Right lung (tissue), 5 donors: ENCODE data around the gene TLE3. TPM values are rescaled to one million over a fixed set of nuclear protein-coding genes. Genes with fewer than 3 reads are reported as not detected.

ENCODE experiments used
- DNase-seq, 2 donors: peaks; one replicate each; pipeline ENCODE4 v3.0.0-alpha.2; 2013
- polyA plus RNA-seq, 5 donors: library from polyadenylated mRNA; unstranded; fragments of 120-200 nt; gene quantifications; one replicate each; pipeline versions ENCODE4 v1.2.1 to v1.2.3, GENCODE V29; 2013; ENCODE audit warnings: inconsistent platforms in 1 of 5, low replicate concordance in 1 of 5; ENCODE audit not compliant: insufficient read length in 5 of 5, insufficient read depth in 1 of 5

Gene TLE3
- polyA plus RNA-seq, 5 donors, result 42.2 to 74.0 (median 49.7) TPM

- DNase-seq, result no peak
These were observed 11.1 kb downstream of the TLE3 start for GRCh38 chr15:70086636-70087035.

DNA sequence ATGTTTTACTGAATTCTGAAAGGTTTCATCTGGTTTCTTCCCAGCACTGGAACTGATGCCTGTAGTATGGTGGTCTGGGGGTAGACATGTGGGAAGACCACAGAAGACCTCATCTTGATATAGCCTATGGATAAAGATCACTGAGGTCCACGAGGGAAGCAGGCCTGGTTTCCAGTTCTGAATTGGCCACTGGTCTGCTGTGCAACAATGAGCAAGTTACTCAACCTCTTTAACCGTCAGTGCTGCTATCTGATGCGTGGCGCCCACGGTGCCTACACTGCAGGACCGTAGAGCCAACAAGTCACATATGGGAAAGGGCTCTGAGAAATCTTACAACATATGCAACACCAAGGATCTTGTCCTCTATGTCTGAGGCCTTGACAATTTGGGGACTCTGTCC is 13.3 kb downstream of the TLE3 start:
- DNase-seq, result no peak

- no peak for DNase-seq
These were observed 13.8 kb downstream of the TLE3 start for GRCh38 chr15:70083946-70084345.

DNA sequence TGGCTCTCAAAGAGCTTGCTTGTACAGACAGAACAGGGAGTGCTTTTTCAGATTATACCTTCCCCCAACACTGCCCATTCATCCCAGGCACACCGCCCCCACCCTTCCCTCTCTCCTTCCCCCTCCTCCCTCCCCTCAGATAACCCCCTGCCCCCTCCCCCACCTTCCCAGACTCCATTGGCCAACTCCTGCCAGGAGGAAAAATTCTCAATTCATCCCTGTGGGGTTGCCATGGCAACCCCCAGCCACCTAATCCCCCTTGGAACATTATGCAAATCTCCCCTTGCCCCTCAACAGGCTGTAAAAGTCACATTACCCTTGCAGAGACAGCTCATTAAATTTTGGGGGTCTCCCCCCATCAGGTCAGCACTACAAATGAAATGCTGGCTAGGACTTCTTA is 14.3 kb downstream of the TLE3 start:
- DNase-seq, result no peak

DNA sequence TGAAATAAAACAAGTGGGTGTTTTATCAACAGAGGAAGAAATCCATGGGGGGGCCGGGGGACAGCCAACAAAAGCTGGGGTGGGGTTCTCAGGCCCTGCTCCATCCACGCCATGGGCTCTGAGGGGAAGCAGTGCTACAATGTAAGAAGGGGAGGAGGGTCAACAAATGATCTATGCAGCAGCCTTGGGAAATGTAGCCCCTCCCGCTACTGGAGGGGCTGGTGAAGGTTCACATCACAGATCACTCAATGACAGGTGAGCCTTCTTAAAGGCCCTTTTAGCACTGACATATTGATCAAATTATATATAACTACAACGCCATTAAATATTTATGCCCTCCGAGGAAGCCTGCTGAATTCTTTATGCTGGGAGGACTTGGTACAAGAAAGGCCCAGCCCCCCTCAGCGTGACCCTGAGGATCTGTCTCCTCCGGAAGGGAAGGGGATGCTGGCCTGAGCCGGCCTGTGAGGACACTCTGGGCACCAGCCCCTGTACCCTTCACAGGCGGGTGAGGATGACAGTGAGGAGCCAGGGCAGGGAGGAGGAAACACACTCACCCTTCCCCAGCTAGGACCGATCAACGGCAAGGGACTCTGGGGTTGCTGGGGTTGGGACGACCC is 15.3 kb downstream of the TLE3 start:
- DNase-seq, result no peak

GRCh38 chr15:70081612-70082011 is 16.1 kb downstream of the TLE3 start:
- DNase-seq, result no peak

- peak; percentile 45 to 49 for DNase-seq
These were observed 17.4 kb downstream of the TLE3 start for GRCh38 chr15:70080347-70080746.

DNA sequence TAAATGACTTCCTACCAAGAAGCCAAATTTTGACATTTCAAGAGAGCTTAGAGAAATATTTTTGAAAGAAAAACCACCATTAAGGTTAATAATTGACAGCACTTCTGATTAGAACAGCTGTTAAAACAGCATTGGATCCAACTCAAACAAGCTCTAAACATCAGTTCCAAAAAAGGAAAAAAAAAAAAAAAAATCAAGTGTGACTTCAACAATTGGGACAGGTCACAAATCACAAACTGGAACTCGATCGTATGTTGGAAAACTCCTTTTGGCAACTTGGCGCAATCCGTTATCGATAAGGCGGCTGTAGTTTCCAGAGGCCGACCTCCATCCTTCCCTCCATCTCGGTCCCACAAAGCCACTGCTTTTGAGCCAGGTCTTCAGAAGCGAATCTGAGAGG is 17.8 kb downstream of the TLE3 start:
- no peak for DNase-seq

GRCh38 chr15:70078578-70079417 is 18.9 kb downstream of the TLE3 start:
- no peak for DNase-seq

- DNase-seq, result no peak
These were observed 20.2 kb downstream of the TLE3 start for GRCh38 chr15:70077188-70078147.

DNA sequence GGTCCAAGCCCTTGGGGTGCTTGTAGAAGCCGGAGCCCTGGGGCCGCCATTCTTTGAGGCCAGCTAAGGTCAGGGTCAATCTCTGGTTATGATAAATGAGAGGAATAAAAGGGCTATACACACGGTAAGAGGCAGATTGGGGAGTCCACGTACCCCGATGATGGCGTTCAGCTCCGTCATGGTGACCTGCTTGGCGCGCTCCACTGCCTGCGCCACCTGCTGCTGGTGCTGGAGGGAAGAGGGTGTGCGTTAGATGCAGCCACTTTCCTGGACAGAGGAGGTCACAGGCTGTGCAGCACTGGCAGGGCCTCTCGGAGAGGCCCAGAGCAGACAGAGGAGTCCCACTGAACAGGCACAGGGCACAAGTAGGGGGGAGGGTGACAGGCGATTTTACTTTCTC is 23.3 kb downstream of the TLE3 start:
- DNase-seq, result no peak

DNA sequence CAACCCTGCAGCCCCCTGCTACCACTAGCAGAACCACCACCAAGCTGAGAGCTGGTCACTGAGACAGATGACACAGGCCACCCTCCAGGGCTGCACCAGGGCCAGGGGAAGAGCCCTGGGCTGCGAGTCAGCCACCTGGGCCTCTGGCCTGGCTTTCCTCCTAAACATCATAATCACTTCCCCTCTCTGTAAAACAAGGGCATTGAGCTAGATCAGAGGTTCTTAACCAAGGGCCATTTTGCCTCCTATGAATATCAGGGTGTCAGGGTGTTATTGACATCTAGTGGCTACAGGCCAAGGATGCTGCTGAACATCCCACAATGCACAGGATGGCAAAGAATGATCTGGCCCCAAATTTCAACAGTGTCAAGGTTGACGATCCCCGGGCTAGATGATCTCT is 25.2 kb downstream of the TLE3 start:
- DNase-seq, result no peak

DNA sequence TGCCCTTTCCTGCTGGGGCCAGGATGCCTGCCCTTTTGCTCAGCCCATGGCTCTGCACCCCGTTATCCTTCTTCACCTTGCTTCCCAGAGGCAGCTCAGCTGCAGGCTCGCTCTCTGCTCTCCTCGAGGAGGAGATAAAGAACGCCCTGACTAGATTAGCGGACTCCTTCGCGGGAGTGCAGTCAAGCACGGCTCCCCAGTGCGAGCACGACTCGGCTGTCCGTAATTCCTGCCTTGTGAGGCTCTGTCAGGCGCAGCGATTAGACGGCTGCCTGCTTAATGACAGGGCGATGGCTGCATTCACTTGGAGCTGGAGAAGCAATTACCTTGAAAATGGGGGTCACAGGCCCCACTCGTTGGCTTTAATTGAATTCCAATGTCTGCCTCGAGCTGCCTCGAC is 25.9 kb downstream of the TLE3 start:
- DNase-seq, result no peak

DNA sequence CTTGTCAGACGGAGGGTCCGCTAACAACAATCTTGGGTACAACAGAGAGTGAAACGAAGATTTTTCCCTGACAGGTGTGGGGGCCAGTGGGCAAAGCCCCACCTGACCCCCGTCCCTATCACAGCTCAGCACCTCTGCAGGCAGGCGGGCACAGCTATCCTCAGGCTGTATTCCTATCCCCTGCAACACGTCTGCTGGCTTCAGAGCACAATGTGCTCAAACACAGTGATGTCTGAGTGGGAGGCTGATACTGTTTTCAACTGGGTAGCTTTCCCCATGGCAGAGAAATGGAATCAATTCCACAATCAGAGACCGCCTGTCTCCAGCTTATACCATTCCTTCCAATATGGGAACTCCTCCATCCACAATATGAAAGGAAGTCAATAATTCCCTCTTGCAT is 28.0 kb downstream of the TLE3 start:
- DNase-seq, result no peak

DNA sequence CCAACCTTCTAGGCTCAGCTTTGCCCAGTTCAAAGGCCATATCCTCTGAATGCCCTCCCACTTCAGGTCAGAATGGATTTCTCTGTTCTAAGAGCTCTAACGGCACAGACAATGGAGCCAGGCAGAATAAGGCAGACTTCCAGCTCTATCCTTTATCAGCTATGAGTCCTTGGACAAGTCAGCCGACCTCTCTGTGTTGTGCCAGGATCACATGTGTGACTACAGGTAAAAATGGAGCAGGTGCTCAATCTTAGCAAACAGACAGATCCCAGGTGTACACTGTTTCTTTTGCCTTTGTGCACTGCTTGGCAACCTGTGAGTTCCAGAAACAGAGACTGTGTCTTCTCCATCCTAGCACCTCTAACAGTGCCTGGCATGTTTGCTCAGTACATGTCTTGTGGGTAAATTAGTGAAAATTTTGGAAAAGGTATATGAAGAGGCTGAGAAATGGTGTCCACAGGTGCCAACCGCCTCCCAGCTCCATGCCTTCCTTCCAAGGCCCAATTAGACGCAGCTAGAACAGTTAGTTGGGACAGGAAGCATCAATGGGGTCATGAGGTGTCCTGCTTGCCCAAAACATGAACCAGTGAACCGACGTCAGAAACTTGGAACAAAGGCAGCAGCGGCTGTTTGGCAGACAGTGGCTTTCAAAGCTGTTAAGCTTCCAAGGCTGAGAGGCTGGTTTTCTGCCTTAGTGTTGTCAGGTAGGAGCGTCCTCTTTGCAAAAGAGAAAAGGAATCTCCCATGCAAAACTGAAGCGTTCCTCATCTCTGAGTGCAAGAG is 28.7 kb downstream of the TLE3 start:
- no peak for DNase-seq

GRCh38 chr15:70067681-70068080 is 30.0 kb downstream of the TLE3 start:
- no peak for DNase-seq

DNA sequence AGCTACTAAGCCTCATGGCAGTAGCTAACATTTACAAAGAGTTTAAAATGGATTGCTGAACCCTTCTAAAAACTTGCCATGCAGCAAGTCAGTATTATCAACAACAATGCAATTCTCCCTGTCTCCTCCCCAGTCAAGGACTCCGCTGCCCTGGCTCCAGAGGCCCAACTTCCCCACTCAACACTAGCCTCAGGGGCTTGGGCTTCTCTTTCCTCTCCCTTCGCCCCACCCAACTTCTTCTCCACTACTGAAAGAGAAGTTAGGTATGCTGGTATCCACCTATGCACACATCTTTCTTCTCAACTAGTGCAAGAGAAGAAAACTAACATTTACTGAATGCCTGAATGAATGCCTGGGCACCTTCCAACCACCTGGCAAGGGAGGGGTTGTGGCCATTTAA is 30.7 kb downstream of the TLE3 start:
- DNase-seq, result no peak

DNA sequence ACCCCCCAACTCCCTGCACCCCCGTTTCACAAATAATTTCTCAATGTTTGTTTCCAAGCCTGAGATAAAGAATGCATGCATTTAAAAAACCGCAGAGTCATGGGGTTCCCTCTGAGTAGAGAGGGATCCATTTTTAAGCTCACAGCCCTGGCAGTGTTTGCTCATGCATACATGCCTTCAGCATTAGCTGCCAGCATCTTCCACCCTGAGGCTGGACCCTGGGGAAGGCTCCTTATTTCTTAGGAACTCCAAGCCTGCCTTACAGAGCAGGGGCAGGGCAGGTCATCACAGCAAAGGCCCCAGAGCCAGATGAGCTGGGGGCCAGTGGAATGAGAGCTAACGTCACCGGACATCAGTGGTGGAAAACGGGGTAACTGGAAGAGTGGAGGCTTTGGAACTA is 31.3 kb downstream of the TLE3 start:
- no peak for DNase-seq

- no peak for DNase-seq
These were observed 31.7 kb downstream of the TLE3 start for GRCh38 chr15:70066004-70066403.

DNA sequence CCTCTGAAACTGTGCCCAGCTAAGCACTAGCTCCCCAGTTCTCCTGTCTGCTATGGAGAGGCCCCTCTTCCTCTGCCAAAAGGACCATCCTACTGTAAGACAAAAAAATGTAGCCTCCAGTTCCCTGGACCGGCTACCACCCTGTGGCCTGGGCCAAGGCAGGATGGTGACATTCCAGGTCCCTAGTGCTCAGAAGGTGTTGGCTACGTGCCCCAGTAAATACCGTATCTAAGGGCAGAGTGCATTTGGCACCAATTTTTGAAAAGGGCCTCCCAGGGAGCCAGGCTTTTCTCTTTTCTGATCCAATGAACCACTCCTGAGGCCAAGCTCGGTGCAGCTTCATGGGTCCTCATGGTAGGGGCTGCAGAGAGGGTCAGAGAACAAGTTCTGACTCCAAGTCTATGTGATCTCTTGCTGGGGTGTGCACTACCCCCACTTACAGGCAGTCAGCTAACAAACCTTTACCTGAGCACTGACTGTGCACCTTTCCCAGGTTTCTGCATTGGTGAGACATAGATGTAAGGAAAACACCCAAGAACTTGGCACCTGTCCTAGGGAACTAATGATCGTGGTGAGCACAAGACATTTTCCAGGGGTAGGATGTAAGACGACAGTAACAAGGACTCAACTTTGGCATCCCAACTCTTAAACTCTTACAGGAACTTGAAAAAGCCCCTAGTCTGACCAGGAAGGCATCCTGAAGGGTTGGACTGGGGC is 32.6 kb downstream of the TLE3 start:
- DNase-seq, result no peak

DNA sequence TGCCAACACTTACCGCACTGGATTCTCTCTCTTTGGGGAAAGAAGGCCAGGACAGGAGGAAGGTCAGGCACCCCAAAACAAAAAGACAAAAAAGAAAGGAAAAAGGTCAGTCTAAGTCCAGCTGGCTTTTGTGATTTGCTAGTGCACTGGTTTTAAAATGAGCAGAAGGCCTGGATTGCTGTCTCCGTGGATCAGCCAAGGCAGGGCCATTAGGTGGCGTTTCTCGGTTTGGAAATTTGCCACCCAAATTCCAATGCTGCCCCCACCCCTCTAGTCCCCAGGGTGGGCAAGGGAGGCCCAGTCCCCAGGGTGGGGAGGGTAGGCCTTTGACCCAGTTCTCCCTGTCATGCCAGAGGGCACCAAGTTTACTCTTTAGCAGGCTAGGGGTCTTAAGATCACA is 33.3 kb downstream of the TLE3 start:
- no peak for DNase-seq
